CD14-positive monocyte (primary cell): ENCODE results near the gene POLR3K. TPM values are rescaled to one million over a fixed set of nuclear protein-coding genes. Genes with fewer than 3 reads are reported as not detected.

Experiments
- DNase-seq, 3 donors: peaks; one replicate each; pipeline ENCODE4 v3.0.0-alpha.2; 2011 to 2022
- H2AFZ ChIP-seq: 2 replicates; pipeline ENCODE4 v1.6.0; 2012; ENCODE audit warnings: mild to moderate bottlenecking, low read depth, low read length, inconsistent platforms; ENCODE audit not compliant: insufficient read depth, poor library complexity, severe bottlenecking
- H3K27ac ChIP-seq, 2 donors: 1 replicate in 1 of 2; 2 replicates in 1 of 2; pipeline ENCODE4 v1.5.1; 2012 to 2013; ENCODE audit warnings: low read length in 2 of 2, control low read depth in 1 of 2, inconsistent platforms in 1 of 2, low read depth in 1 of 2, mild to moderate bottlenecking in 1 of 2
- H3K27me3 ChIP-seq, 2 donors: one replicate each; pipeline versions ENCODE4 v1.6.0 to v1.6.1; 2011 to 2013; ENCODE audit warnings: low read length in 2 of 2; ENCODE audit not compliant: control insufficient read depth in 2 of 2, insufficient read depth in 2 of 2
- H3K36me3 ChIP-seq, 2 donors: replicated peaks in 1 of 2; 1 replicate in 1 of 2; 2 replicates in 1 of 2; pipeline versions ENCODE4 v1.5.1 to v1.6.1; 2012 to 2013; ENCODE audit warnings: low read length in 2 of 2, control low read depth in 1 of 2, inconsistent platforms in 1 of 2, mild to moderate bottlenecking in 1 of 2; ENCODE audit not compliant: insufficient read depth in 2 of 2, control insufficient read depth in 1 of 2
- H3K4me1 ChIP-seq, 2 donors: 1 replicate in 1 of 2; 2 replicates in 1 of 2; pipeline versions ENCODE4 v1.5.1 to v1.6.1; 2012 to 2013; ENCODE audit warnings: low read length in 2 of 2, control low read depth in 1 of 2, inconsistent platforms in 1 of 2, mild to moderate bottlenecking in 1 of 2, moderate library complexity in 1 of 2; ENCODE audit not compliant: insufficient read depth in 2 of 2, control insufficient read depth in 1 of 2
- H3K4me2 ChIP-seq: replicated peaks from 2 replicates; pipeline ENCODE3; 2012; ENCODE audit warnings: low read length, moderate library complexity, mild to moderate bottlenecking; ENCODE audit not compliant: poor library complexity, severe bottlenecking; ENCODE audit errors: extremely low read depth
- H3K4me3 ChIP-seq, 3 experiments: fragments of 200-600 bp in 1 of 3; sonication (generic) in 1 of 3; replicated peaks in 1 of 3; 1 replicate in 2 of 3; 2 replicates in 1 of 3; pipeline ENCODE4 v1.5.1; 2011 to 2013; ENCODE audit warnings: low read length in 3 of 3, mild to moderate bottlenecking in 3 of 3, control low read depth in 2 of 3, low read depth in 2 of 3, inconsistent platforms in 1 of 3, moderate library complexity in 1 of 3
- H3K79me2 ChIP-seq: 2 replicates; pipeline ENCODE4 v1.6.0; 2012; ENCODE audit warnings: mild to moderate bottlenecking, control low read depth, inconsistent platforms, low read length, moderate library complexity; ENCODE audit not compliant: insufficient read depth
- H3K9ac ChIP-seq: 2 replicates; pipeline ENCODE4 v1.6.0; 2017; ENCODE audit warnings: low read length, mild to moderate bottlenecking; ENCODE audit not compliant: insufficient read depth, poor library complexity, severe bottlenecking
- H3K9me3 ChIP-seq, 2 donors: replicated peaks in 1 of 2; 1 replicate in 1 of 2; 2 replicates in 1 of 2; pipeline versions ENCODE4 v1.5.1 to v1.6.1; 2012 to 2013; ENCODE audit warnings: low read length in 2 of 2, control low read depth in 1 of 2; ENCODE audit not compliant: control insufficient read depth in 1 of 2, insufficient read depth in 1 of 2
- H4K20me1 ChIP-seq: 2 replicates; pipeline ENCODE4 v1.6.0; 2012; ENCODE audit warnings: mild to moderate bottlenecking, low read length, control low read depth, moderate library complexity; ENCODE audit not compliant: insufficient read depth
- H3K27ac Mint-ChIP-seq, 7 donors: one replicate each; pipeline ENCODE4 v1.8.0; 2020; ENCODE audit warnings: mild to moderate bottlenecking in 7 of 7, mixed read lengths in 7 of 7, moderate library complexity in 6 of 7, inconsistent platforms in 2 of 7
- H3K27me3 Mint-ChIP-seq, 3 donors: one replicate each; pipeline ENCODE4 v1.8.0; 2021 to 2022; ENCODE audit warnings: low read depth in 3 of 3, mild to moderate bottlenecking in 3 of 3, mixed read lengths in 3 of 3, moderate library complexity in 3 of 3, inconsistent platforms in 1 of 3
- H3K36me3 Mint-ChIP-seq, 2 donors: one replicate each; pipeline ENCODE4 v1.8.0; 2020; ENCODE audit warnings: mixed read lengths in 2 of 2, inconsistent platforms in 1 of 2, mild to moderate bottlenecking in 1 of 2
- H3K4me1 Mint-ChIP-seq: one replicate; pipeline ENCODE4 v1.8.0; 2020; ENCODE audit warnings: mild to moderate bottlenecking, mixed read lengths
- H3K4me3 Mint-ChIP-seq, 2 donors: one replicate each; pipeline ENCODE4 v1.8.0; 2020; ENCODE audit warnings: mild to moderate bottlenecking in 2 of 2, mixed read lengths in 2 of 2, moderate library complexity in 1 of 2
- H3K9me3 Mint-ChIP-seq, 7 donors: one replicate each; pipeline ENCODE4 v1.8.0; 2020 to 2022; ENCODE audit warnings: mixed read lengths in 7 of 7, mild to moderate bottlenecking in 6 of 7, moderate library complexity in 6 of 7, inconsistent platforms in 2 of 7
- CTCF ChIP-seq: fragments of 200-600 bp; IDR thresholded peaks from one replicate; pipeline ENCODE4 v1.8.0; 2022; ENCODE audit warnings: antibody characterized with exemption, mild to moderate bottlenecking
- WGBS: methylation state at CpG from one replicate; pipeline ENCODE4 v1.1.5; 2013; ENCODE audit warnings: missing lambda C conversion rate; ENCODE audit not compliant: insufficient coverage; 5-methylcytosine and 5-hydroxymethylcytosine counted together
- intact Hi-C, 2 donors: fragments of 100-400 bp; cut with micrococcal nuclease; formaldehyde crosslinking; loops; one replicate each; pipeline versions ENCODE4 v1.15.0 to v1.15.1; 2023
- polyA plus RNA-seq, 3 donors: library from polyadenylated mRNA; depleted of rRNA in 1 of 3; unstranded in 2 of 3; stranded (reverse) in 1 of 3; fragments of 300-500 nt in 2 of 3; fragments of >200 nt in 1 of 3; fragmentation: Illumina TruSeq in 2 of 3; gene quantifications; 1 replicate in 2 of 3; 2 replicates in 1 of 3; pipeline ENCODE4 v1.2.3, GENCODE V29; 2012 to 2021

The POLR3K gene
- polyA plus RNA-seq, 3 donors = 9.9 to 20.8 (median 18.7) TPM

GRCh38 chr16:45454-45853 lies 8.0 kb downstream of the POLR3K start:
- no peak for DNase-seq
- intact Hi-C loops = no loop called here
- Mint-ChIP-seq H3K9me3 (no peaks in the 10 kb centered on the region), H3K4me1 (peaks cover 4% of the 10 kb centered on the region), H3K36me3 (peaks cover 57 to 73% of the 10 kb centered on the region in 2 donors), H3K4me3 (no peak overlapping the region), H3K27ac (no peak overlapping the region), H3K27me3 (peaks cover 0 to 7% (median 0%) of the 10 kb centered on the region in 3 donors)
- WGBS = 100% methylated on average over 4 of the region's 5 CpGs
- H3K4me2 ChIP-seq = no peak overlapping the region
- no peak for TF ChIP-seq CTCF
- H3K27ac ChIP-seq = no peak overlapping the region
- H3K36me3 ChIP-seq = peaks cover 45 to 72% of the 10 kb centered on the region in 2 donors
- no peak overlapping the region for H3K4me3 ChIP-seq
- H3K79me2 ChIP-seq = peaks cover 15% of the 10 kb centered on the region
- H2AFZ ChIP-seq = no peak overlapping the region
- H3K9me3 ChIP-seq = no peaks in the 10 kb centered on the region
- no peaks in the 10 kb centered on the region for H3K4me1 ChIP-seq
- no peak overlapping the region for H3K9ac ChIP-seq
- H3K27me3 ChIP-seq = no peaks in the 10 kb centered on the region
- no peaks in the 10 kb centered on the region for H4K20me1 ChIP-seq

- Mint-ChIP-seq H3K9me3 (no peaks in the 10 kb centered on the region), H3K4me1 (peaks cover 6% of the 10 kb centered on the region), H3K36me3 (peaks cover 55 to 71% of the 10 kb centered on the region in 2 donors), H3K4me3 (no peak overlapping the region), H3K27ac (no peak overlapping the region), H3K27me3 (peaks cover 0 to 7% (median 0%) of the 10 kb centered on the region in 3 donors)
- no peak for TF ChIP-seq CTCF
- H3K9me3 ChIP-seq = no peaks in the 10 kb centered on the region
- H3K4me3 ChIP-seq = no peak overlapping the region
- H3K27ac ChIP-seq = no peak overlapping the region
- intact Hi-C loops = no loop called here
- peaks cover 45 to 66% of the 10 kb centered on the region in 2 donors for H3K36me3 ChIP-seq
- no peaks in the 10 kb centered on the region for H4K20me1 ChIP-seq
- H3K4me1 ChIP-seq = no peaks in the 10 kb centered on the region
- no peak for DNase-seq
- no peak overlapping the region for H2AFZ ChIP-seq
- peaks cover 10% of the 10 kb centered on the region for H3K79me2 ChIP-seq
- no peaks in the 10 kb centered on the region for H3K27me3 ChIP-seq
- no peak overlapping the region for H3K9ac ChIP-seq
- WGBS = 92% methylated on average over 4 of the region's 8 CpGs
- H3K4me2 ChIP-seq = no peak overlapping the region
Observed at GRCh38 chr16:44655-45054, 8.8 kb downstream of the POLR3K start.
